Activated CD4-positive, alpha-beta T cell treated with anti-CD3 and anti-CD28 coated beads, Interleukin-2, amount 10 ng/mL, durations not matched to agents 24 days and 14 days (primary cell): ENCODE results near the gene FAM43A. TPM values are rescaled to one million over a fixed set of nuclear protein-coding genes. Genes with fewer than 3 reads are reported as not detected.
A peak's percentile ranks its signal among the peaks of the same experiment; 100 is the strongest.

Experiments
- DNase-seq: peaks from one replicate; pipeline ENCODE4 v3.0.0; 2022
- H3K27ac Mint-ChIP-seq: one replicate; pipeline ENCODE4 v1.8.0; 2022; ENCODE audit warnings: mild to moderate bottlenecking, mixed read lengths
- H3K27me3 Mint-ChIP-seq: one replicate; pipeline ENCODE4 v1.8.0; 2022; ENCODE audit warnings: mixed read lengths
- H3K36me3 Mint-ChIP-seq: one replicate; pipeline ENCODE4 v1.8.0; 2022; ENCODE audit warnings: low read depth, mild to moderate bottlenecking, mixed read lengths
- H3K4me1 Mint-ChIP-seq: one replicate; pipeline ENCODE4 v1.8.0; 2021; ENCODE audit warnings: mixed read lengths
- H3K4me3 Mint-ChIP-seq: one replicate; pipeline ENCODE4 v1.8.0; 2022; ENCODE audit warnings: mild to moderate bottlenecking, moderate library complexity, mixed read lengths
- H3K9me3 Mint-ChIP-seq: one replicate; pipeline ENCODE4 v1.8.0; 2021; ENCODE audit warnings: mixed read lengths
- intact Hi-C: fragments of 100-400 bp; cut with micrococcal nuclease; formaldehyde crosslinking; loops from one replicate; pipeline ENCODE4 v1.15.1; 2023
- total RNA-seq: library from RNA; stranded (reverse); gene quantifications from 2 replicates; pipeline ENCODE4 v1.2.3, GENCODE V29; 2022

The FAM43A gene
- 7.0 TPM in 2 replicates for total RNA-seq

GRCh38 chr3:194685718-194686413 lies at the start of gene FAM43A:
Gene FAM43A, plus strand, starts transcription at chr3:194685883. Its CDS starts 944 bp downstream, at chr3:194686827.
- Mint-ChIP-seq H3K36me3 (peaks cover 2% of the 10 kb centered on the region), H3K27me3 (peaks cover 53% of the 10 kb centered on the region), H3K27ac (peak within 1 kb of the TSS; percentile 63), H3K9me3 (no peaks in the 10 kb centered on the region), H3K4me1 (peaks cover 53% of the 10 kb centered on the region), H3K4me3 (peak within 1 kb of the TSS; percentile 83)
- intact Hi-C loops = loop anchor here (1.0 to 10.0 kb wide), 6 partner anchors 11 to 756 kb away; partner anchors contain the start of genes ACAP2 and HES1
- peak; percentile 94 for DNase-seq

- no peaks in the 10 kb centered on the region for H3K9me3 Mint-ChIP-seq
- intact Hi-C loops = no loop called here
- H3K27me3 Mint-ChIP-seq = no peaks in the 10 kb centered on the region
- H3K36me3 Mint-ChIP-seq = peaks cover 19% of the 10 kb centered on the region
- peaks cover 7% of the 10 kb centered on the region for H3K4me1 Mint-ChIP-seq
- DNase-seq = no peak
- no peak overlapping the region for H3K4me3 Mint-ChIP-seq
- no peak overlapping the region for H3K27ac Mint-ChIP-seq
These were observed 48.6 kb upstream of the FAM43A start for GRCh38 chr3:194637066-194637465.

- H3K4me3 Mint-ChIP-seq = no peak overlapping the region
- peaks cover 7% of the 10 kb centered on the region for H3K4me1 Mint-ChIP-seq
- H3K27ac Mint-ChIP-seq = no peak overlapping the region
- intact Hi-C loops = no loop called here
- H3K27me3 Mint-ChIP-seq = no peaks in the 10 kb centered on the region
- DNase-seq = no peak
- H3K9me3 Mint-ChIP-seq = no peaks in the 10 kb centered on the region
- H3K36me3 Mint-ChIP-seq = peaks cover 22% of the 10 kb centered on the region
These were observed 47.9 kb upstream of the FAM43A start for GRCh38 chr3:194637541-194638400.

GRCh38 chr3:194638991-194639605 lies 46.6 kb upstream of the FAM43A start:
- no peak for DNase-seq
- Mint-ChIP-seq H3K27ac (no peak overlapping the region), H3K4me1 (peaks cover 4% of the 10 kb centered on the region), H3K27me3 (no peaks in the 10 kb centered on the region), H3K9me3 (no peaks in the 10 kb centered on the region), H3K36me3 (peaks cover 28% of the 10 kb centered on the region), H3K4me3 (no peak overlapping the region)
- intact Hi-C loops = no loop called here

- Mint-ChIP-seq H3K27me3 (no peaks in the 10 kb centered on the region), H3K36me3 (peaks cover 40% of the 10 kb centered on the region), H3K9me3 (no peaks in the 10 kb centered on the region), H3K4me1 (peaks cover 2% of the 10 kb centered on the region), H3K4me3 (no peak overlapping the region), H3K27ac (no peak overlapping the region)
- intact Hi-C loops = no loop called here
- peak; percentile 72 for DNase-seq
These were observed 44.9 kb upstream of the FAM43A start for GRCh38 chr3:194640829-194641228.

DNA sequence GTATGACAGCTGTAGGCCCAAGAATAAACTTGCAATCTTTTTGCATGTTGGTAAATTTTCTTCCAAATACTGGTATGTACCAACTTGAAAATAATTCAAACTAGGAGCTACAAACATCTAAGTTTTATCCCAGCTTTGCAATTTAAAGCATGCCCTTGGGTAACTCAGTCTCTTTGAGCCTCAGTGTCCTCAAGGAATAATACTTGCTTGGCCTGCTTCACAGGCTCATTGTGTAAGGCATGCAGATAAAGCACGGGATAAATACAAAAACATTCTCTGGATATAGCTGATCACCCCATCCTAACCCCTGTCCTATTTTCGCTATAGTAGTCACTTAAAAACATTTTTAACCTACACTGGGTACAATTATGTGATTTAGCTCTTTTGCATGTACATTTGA lies 42.9 kb upstream of the FAM43A start:
- Mint-ChIP-seq H3K36me3 (peaks cover 47% of the 10 kb centered on the region), H3K4me1 (peaks cover 3% of the 10 kb centered on the region), H3K27me3 (no peaks in the 10 kb centered on the region), H3K9me3 (no peaks in the 10 kb centered on the region), H3K27ac (no peak overlapping the region), H3K4me3 (no peak overlapping the region)
- intact Hi-C loops = no loop called here
- DNase-seq = no peak

DNA sequence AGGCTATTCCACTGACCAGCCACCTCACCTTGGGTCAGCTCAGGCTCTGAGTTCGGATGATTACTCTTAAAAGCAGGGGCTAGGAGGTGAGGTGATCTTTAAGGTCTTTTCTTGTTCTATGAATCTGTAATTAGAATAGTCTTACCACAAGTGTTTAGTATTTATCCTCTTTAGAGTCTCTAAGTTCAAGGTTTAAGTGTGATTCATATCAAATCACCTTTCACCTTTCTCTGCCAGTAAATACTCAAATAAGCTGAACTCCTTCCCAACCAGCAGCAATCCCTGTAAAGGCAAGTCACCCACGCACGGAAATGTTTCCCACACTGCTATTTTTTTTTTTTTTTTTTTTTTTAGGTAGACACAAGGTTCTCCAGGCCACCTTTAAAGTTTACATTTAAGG lies 37.9 kb upstream of the FAM43A start:
- Mint-ChIP-seq H3K4me3 (no peak overlapping the region), H3K27ac (no peak overlapping the region), H3K4me1 (peaks cover 2% of the 10 kb centered on the region), H3K27me3 (no peaks in the 10 kb centered on the region), H3K36me3 (peaks cover 59% of the 10 kb centered on the region), H3K9me3 (no peaks in the 10 kb centered on the region)
- DNase-seq = no peak
- intact Hi-C loops = no loop called here

DNA sequence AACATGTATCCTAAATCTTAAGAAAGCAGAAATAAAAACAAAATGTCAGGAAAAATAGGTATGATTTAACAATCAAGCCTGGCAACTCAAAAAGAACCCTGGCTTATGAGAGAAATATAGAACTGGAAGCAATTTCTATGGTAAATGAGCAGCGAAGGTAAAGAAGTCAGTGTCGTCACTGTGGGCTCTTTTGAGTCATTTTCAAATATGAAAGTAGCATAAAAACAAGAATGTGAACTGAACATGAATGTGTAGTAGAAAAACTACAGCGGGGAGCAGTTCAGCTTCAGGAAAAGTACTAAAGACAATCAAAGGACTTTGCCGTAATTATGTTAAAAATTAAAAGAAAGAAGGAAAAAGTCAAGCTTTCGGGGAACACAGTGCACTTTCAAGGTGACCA lies 31.2 kb upstream of the FAM43A start:
- Mint-ChIP-seq H3K27me3 (no peaks in the 10 kb centered on the region), H3K4me1 (peaks cover 17% of the 10 kb centered on the region), H3K27ac (peak overlapping the region; percentile 63), H3K4me3 (peak overlapping the region; percentile 49), H3K9me3 (no peaks in the 10 kb centered on the region), H3K36me3 (peaks cover 75% of the 10 kb centered on the region)
- DNase-seq = peak; percentile 63
- intact Hi-C loops = loop anchor here (1.0 kb wide), 1 partner anchor 18 kb away; the partner anchor contains the start of gene LSG1

GRCh38 chr3:194657439-194657838 lies 28.2 kb upstream of the FAM43A start:
- no peaks in the 10 kb centered on the region for H3K9me3 Mint-ChIP-seq
- intact Hi-C loops = no loop called here
- no peak for DNase-seq
- peaks cover 21% of the 10 kb centered on the region for H3K4me1 Mint-ChIP-seq
- H3K27ac Mint-ChIP-seq = no peak overlapping the region
- no peaks in the 10 kb centered on the region for H3K27me3 Mint-ChIP-seq
- H3K4me3 Mint-ChIP-seq = no peak overlapping the region
- H3K36me3 Mint-ChIP-seq = peaks cover 62% of the 10 kb centered on the region

- H3K27ac Mint-ChIP-seq = no peak overlapping the region
- H3K4me3 Mint-ChIP-seq = no peak overlapping the region
- peaks cover 54% of the 10 kb centered on the region for H3K36me3 Mint-ChIP-seq
- H3K27me3 Mint-ChIP-seq = no peaks in the 10 kb centered on the region
- H3K4me1 Mint-ChIP-seq = peaks cover 20% of the 10 kb centered on the region
- H3K9me3 Mint-ChIP-seq = no peaks in the 10 kb centered on the region
- DNase-seq = no peak
- intact Hi-C loops = no loop called here
These were observed 27.0 kb upstream of the FAM43A start for GRCh38 chr3:194658477-194659242.

GRCh38 chr3:194659778-194660177 lies 25.9 kb upstream of the FAM43A start:
- DNase-seq = no peak
- H3K4me1 Mint-ChIP-seq = peaks cover 11% of the 10 kb centered on the region
- H3K27ac Mint-ChIP-seq = no peak overlapping the region
- no peaks in the 10 kb centered on the region for H3K27me3 Mint-ChIP-seq
- H3K36me3 Mint-ChIP-seq = peaks cover 50% of the 10 kb centered on the region
- intact Hi-C loops = no loop called here
- no peak overlapping the region for H3K4me3 Mint-ChIP-seq
- no peaks in the 10 kb centered on the region for H3K9me3 Mint-ChIP-seq

GRCh38 chr3:194661374-194661773 lies 24.3 kb upstream of the FAM43A start:
- Mint-ChIP-seq H3K4me3 (no peak overlapping the region), H3K27me3 (no peaks in the 10 kb centered on the region), H3K4me1 (peaks cover 7% of the 10 kb centered on the region), H3K9me3 (no peaks in the 10 kb centered on the region), H3K27ac (no peak overlapping the region), H3K36me3 (peaks cover 50% of the 10 kb centered on the region)
- DNase-seq = no peak
- intact Hi-C loops = no loop called here

DNA sequence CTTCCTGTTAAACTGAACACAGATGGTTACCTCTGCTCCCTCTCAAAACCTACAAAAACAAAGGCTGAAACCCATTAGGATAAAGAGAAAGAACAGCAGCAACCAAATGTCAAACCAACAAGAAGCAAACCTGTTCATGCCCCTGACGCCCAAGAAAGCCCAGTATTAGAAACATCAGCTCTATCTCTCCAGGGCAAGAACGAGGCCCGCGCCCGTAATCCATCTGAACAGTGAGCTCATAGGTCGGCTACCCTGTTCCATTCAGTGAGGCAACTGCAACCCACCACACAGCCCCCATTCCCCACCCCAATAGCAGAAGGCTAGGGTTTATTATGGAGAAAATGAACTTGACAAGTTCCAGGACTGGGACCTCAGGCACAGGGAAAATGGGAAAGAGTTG lies 23.7 kb upstream of the FAM43A start:
- Mint-ChIP-seq H3K9me3 (no peaks in the 10 kb centered on the region), H3K36me3 (peaks cover 50% of the 10 kb centered on the region), H3K27me3 (no peaks in the 10 kb centered on the region), H3K4me3 (no peak overlapping the region), H3K4me1 (peaks cover 7% of the 10 kb centered on the region), H3K27ac (no peak overlapping the region)
- no peak for DNase-seq
- intact Hi-C loops = no loop called here
